Measurements from ENCODE around the gene CCL28.

GRCh38 chr5:43427306-43427705 lies 15.1 kb upstream of the CCL28 start:
- no peak for TF ChIP-seq POLR2A (conservative IDR thresholded peaks at IDR 0.05)
- TF ChIP-seq ZNF57 (CRISPR knock-in tag; IDR thresholded peaks at IDR 0.05) = no peak
- no peak for TF ChIP-seq EGR1 (conservative IDR thresholded peaks at IDR 0.05)
- TF ChIP-seq CHD2 (IDR thresholded peaks at IDR 0.05; ENCODE audit: low read depth, low read length) = no peak
- TF ChIP-seq, protein P1, sequence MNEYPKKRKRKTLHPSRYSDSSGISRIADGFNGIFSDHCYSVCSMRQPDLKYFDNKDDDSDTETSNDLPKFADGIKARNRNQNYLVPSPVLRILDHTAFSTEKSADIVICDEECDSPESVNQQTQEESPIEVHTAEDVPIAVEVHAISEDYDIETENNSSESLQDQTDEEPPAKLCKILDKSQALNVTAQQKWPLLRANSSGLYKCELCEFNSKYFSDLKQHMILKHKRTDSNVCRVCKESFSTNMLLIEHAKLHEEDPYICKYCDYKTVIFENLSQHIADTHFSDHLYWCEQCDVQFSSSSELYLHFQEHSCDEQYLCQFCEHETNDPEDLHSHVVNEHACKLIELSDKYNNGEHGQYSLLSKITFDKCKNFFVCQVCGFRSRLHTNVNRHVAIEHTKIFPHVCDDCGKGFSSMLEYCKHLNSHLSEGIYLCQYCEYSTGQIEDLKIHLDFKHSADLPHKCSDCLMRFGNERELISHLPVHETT (CRISPR knock-in tag; conservative IDR thresholded peaks at IDR 0.05 in 1 of 2, IDR thresholded peaks at IDR 0.05 in 1 of 2) = no peak
- no peak for TF ChIP-seq PTBP1 (IDR thresholded peaks at IDR 0.05; ENCODE audit: low read depth, low read length)
- TF ChIP-seq ZNF584 (CRISPR knock-in tag; IDR thresholded peaks at IDR 0.05; ENCODE audit: low read depth) = no peak
- no peak for TF ChIP-seq SIRT6 (IDR thresholded peaks at IDR 0.05; ENCODE audit: low read depth, low read length)
- TF ChIP-seq, protein P2, sequence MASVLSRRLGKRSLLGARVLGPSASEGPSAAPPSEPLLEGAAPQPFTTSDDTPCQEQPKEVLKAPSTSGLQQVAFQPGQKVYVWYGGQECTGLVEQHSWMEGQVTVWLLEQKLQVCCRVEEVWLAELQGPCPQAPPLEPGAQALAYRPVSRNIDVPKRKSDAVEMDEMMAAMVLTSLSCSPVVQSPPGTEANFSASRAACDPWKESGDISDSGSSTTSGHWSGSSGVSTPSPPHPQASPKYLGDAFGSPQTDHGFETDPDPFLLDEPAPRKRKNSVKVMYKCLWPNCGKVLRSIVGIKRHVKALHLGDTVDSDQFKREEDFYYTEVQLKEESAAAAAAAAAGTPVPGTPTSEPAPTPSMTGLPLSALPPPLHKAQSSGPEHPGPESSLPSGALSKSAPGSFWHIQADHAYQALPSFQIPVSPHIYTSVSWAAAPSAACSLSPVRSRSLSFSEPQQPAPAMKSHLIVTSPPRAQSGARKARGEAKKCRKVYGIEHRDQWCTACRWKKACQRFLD (CRISPR knock-in tag; IDR thresholded peaks at IDR 0.05) = no peak
- TF ChIP-seq, protein P3, sequence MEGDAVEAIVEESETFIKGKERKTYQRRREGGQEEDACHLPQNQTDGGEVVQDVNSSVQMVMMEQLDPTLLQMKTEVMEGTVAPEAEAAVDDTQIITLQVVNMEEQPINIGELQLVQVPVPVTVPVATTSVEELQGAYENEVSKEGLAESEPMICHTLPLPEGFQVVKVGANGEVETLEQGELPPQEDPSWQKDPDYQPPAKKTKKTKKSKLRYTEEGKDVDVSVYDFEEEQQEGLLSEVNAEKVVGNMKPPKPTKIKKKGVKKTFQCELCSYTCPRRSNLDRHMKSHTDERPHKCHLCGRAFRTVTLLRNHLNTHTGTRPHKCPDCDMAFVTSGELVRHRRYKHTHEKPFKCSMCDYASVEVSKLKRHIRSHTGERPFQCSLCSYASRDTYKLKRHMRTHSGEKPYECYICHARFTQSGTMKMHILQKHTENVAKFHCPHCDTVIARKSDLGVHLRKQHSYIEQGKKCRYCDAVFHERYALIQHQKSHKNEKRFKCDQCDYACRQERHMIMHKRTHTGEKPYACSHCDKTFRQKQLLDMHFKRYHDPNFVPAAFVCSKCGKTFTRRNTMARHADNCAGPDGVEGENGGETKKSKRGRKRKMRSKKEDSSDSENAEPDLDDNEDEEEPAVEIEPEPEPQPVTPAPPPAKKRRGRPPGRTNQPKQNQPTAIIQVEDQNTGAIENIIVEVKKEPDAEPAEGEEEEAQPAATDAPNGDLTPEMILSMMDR (IDR thresholded peaks at IDR 0.05 in 2 of 3, conservative IDR thresholded peaks at IDR 0.05 in 1 of 3; ENCODE audit: insufficient read depth in 2 of 3, low read depth in 1 of 3, low read length in 3 of 3) = no peak
- TF ChIP-seq NONO (IDR thresholded peaks at IDR 0.05; ENCODE audit: low read depth in 2 of 2, low read length in 1 of 2) = no peak
- TF ChIP-seq KLF13 (tag; IDR thresholded peaks at IDR 0.05; ENCODE audit: borderline replicate concordance, low read depth) = no peak
